HG03558 (cell line): ENCODE data around the gene RYR3.

Experiments used
- ATAC-seq: cut with Tn5 transposase; IDR thresholded peaks from one replicate; pipeline ENCODE4 v1.9.1; 2021; ENCODE audit warnings: moderate number of reproducible peaks; ENCODE audit not compliant: unreplicated experiment; ENCODE audit errors: extremely low read depth

RYR3 gene

GRCh38 chr15:33492434-33493052 lies 181.8 kb downstream of the RYR3 start:
- ATAC-seq: no peak

GRCh38 chr15:33494306-33494705 lies 183.5 kb downstream of the RYR3 start:
- no peak for ATAC-seq

GRCh38 chr15:33500432-33501195 lies 189.8 kb downstream of the RYR3 start:
- ATAC-seq: no peak

DNA sequence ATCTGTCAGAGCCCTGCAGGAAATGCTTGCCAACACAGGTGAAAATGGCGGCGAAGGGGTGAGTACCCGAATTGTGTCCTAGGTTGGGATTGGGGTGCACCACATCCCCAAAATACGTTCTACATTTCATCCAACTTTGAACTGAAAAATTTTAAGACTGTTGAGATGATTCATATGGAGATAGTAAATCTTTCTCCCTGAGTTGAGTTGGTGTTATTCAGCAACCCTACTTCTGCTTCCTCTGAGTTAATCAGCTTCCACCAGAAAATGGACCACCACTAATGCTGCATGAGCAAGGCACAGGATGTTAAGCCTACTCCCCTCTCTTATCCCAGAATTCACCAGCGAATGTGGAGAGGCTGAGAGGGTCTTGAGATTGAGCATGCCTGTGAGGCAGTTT lies 192.9 kb downstream of the RYR3 start:
- ATAC-seq: no peak

DNA sequence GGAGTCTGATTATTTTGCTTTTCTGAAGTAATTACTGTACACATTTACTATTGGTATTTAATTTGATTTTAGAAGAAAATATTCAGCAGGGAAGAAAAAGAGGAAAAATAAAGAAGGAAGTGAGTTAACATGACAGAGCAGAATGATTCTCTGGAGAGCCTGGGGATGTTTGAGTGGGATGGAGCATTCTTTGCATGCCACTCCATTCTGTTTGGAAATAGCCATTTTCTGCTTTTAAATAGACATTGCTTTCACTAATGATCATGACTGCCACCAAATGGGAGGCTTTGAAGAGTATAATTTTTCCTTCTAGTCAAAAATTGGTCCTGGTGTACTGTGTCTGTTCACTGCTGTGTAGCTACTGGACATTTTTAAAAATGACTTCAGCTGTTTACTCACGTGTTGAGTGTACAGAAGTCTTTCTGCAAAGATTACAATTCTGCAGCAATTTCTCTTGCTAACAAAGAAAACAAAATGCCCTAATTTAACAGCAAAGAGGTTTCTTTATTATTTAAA lies 196.1 kb downstream of the RYR3 start:
- ATAC-seq: no peak

- ATAC-seq: no peak
These were observed 197.9 kb downstream of the RYR3 start for GRCh38 chr15:33508703-33509102.

DNA sequence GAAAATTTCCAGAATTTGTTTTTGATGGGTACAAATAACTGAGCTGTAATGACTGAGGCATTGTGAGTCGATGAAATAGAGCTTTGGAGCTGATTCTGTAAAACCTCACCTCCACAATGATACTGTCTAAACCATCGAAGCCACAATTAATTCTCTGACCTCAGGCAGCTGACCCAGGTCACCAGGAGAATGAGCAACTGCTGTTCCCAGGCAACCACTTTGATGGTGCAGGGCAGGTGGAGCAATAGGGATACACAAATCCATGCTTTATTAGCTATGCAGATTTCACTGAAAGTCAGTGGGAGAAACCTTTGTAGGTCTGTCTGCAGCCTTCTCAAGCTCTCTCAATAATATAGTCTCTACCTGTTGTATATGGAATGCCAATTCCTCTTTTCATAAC lies 204.4 kb downstream of the RYR3 start:
- no peak for ATAC-seq

- ATAC-seq: no peak
These were observed 205.8 kb downstream of the RYR3 start for GRCh38 chr15:33516563-33516962.

- no peak for ATAC-seq
These were observed 207.2 kb downstream of the RYR3 start for GRCh38 chr15:33517944-33518343.

- no peak for ATAC-seq
These were observed 207.7 kb downstream of the RYR3 start for GRCh38 chr15:33518421-33518820.

DNA sequence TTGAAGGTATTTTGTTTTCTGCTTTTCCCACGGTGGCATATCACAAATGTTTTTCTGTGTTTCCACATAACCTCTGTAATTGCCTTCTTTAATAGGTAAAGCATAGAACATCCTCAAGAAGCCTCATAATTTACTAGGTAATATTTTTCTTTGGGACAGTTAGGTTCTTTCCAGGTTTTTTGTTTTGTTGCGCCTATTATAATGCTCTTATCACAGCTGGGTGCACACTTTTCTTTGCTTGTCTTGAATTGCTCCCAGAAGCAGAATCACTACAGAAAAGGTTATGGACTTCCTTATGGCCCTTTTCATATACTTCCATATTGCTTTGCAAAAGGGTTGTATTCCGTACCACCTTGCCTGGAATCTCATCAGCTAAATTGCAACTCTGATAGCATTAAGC lies 213.5 kb downstream of the RYR3 start:
- no peak for ATAC-seq

DNA sequence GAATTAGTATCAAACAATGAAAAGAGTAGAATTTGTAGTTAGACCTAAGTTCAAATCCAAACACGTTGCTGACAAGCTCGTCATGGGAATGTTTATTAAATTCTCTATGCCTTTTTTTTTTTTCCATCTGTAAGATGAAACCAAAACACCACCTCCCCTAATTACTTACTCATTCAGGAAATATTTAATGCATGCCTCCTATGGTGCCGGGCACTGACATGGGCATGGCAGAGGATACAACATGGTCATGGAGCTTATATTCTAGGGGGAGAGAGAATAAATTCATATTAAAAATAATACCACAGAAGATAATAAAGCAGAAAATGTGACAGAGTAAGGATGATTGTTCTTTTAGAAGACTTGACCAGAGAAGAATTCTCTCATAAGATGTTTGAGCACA lies 215.8 kb downstream of the RYR3 start:
- no peak for ATAC-seq

- ATAC-seq: no peak
These were observed 222.4 kb downstream of the RYR3 start for GRCh38 chr15:33533197-33533596.

DNA sequence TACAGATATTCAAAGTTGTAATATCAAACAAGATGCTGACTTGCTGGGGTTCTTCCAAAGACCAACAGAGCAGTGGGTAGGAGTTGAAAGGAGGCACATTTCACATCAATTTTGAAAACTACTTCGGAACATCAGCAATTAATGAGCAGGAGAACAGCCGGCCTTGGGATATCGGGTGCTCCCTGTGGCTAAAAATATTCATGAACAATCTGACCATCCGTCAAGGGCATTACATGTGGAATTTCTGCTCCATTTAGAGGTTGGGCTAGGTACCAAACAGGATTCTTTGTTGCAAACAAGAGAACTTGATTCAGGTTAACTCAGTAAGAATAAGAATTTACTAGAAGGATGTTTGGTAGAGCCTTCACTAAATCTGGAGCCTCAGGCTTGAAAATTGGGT lies 223.9 kb downstream of the RYR3 start:
- no peak for ATAC-seq

GRCh38 chr15:33535135-33535534 lies 224.4 kb downstream of the RYR3 start:
- no peak for ATAC-seq

GRCh38 chr15:33539825-33540573 lies 229.2 kb downstream of the RYR3 start:
- ATAC-seq: no peak

DNA sequence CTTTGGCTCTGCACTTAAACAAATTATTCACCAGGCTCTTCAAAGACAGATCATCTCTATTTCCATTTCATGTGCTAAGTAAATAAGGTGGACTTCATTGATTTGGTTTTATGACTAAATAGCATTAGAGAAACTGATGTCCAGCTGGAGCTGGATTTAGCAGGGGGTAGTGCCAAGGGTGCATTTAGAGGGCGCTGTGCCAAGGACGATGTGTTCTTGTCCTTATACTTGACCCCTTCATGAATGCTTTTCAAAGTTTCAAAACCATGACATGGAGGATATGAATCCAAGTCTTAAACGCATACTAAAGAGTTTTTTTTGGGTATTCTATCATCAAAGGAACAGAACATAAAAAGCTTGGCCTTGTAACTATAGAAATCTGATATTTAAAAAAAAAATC lies 233.2 kb downstream of the RYR3 start:
- no peak for ATAC-seq

GRCh38 chr15:33545866-33546265 lies 235.1 kb downstream of the RYR3 start:
- no peak for ATAC-seq

DNA sequence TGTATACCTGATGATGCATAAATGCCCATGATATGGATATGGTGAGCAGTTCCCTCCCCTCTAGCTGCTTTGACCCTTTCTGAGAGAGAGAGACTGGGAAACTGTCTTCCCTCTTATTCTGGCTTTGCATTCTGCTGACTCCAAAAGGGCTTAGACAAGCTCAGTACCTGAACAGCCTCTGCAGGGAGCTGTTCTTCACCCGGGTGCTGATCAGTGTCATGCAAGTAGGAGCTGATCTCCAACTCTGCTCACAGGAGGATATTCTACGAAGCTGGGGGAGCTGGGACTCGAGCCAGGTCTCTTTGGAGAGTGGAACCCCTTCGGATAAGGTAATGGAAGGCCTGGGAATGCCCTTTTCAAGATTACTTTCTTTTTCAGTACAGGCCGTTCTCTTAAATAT lies 237.1 kb downstream of the RYR3 start:
- ATAC-seq: no peak

- no peak for ATAC-seq
These were observed 241.1 kb downstream of the RYR3 start for GRCh38 chr15:33551860-33552259.

DNA sequence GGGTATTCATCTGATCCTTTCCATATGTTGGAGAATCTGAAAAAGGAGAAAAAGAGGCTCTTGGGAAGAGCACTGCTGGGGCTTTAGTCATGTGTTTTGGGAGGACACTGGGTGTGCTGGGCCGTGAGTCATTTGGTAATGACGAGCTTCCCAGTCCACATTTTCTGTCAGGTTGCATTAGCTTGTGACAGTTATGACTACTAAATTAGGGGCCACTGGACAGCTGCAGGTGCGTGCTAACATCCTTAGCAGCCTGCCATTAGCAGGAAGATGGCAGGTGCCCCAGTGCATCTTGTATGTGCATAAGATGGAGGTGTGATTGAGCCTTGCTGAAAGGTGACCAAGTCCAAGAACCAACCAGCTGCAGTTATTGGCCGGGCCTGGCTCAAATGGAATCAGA lies 242.4 kb downstream of the RYR3 start:
- ATAC-seq: no peak
